ENCODE results near the gene UCP2. TPM values are rescaled to one million over a fixed set of nuclear protein-coding genes. Genes with fewer than 3 reads are reported as not detected.

The UCP2 gene
- total and polyA plus RNA-seq, 2 experiments from 2014 or later, result 60.1 to 76.9 TPM

DNA sequence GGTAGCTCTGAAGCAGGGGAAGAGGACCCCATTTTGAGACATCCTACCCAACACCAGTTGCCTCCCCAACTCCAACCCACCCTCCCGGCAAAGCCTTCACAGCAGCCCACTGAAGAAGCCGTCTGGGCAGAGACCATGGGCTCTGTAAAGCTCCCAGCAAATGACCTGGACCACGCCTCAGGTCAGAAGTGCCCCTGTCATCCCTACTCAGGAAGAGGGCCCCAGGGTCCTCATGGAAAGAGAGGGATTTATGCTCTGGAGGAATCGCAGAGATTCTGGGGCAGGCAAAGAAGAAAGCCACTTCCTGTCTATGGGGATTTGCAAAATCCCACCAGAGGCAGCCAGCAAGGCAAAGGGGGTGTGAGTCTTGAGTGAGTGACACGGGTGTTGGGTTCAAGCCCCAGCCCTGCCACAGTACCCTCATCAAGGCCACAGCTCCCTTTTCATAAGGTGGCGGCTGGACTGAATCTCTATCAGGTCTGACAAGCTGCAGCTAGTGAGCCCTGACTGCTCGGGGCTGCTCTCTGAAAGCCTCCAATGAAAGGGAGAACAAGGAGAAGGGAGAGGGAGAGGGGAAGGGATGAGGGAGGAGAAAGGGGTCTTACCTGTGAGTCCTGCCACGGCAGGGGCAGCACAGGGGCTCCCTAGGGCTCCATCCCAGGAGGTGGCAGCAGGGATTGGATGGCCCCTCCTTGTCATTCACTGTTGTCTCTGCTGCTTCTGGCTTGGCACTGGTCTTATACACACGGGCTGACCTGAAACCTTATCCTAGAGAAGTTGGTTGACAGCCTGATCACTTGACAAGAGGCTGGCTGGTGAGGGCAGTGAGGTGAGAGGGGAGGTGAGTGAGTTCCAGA lies 26.0 kb upstream of the UCP2 start, which contains the start of gene UCP3:
Gene UCP3, minus strand, starts transcription at position 713 of the 857 bp plus-strand sequence. CDS start 2,043 bp downstream, outside the sequence.
- peaks cover 11% of the 10 kb centered on the region for H3K27me3 Mint-ChIP-seq (ENCODE audit: insufficient read depth, low read depth, poor library complexity)
- H3K36me3 Mint-ChIP-seq (ENCODE audit: low read depth), result peaks cover 3% of the 10 kb centered on the region; the same call in 1 of the 3 replicates
- 0 out of 2 replicates have a peak within 1 kb of the TSS, but pooled peaks have one; percentile 1 for H3K27ac Mint-ChIP-seq
- Histone ChIP-seq H4K20me1 (replicated peaks; ENCODE audit: insufficient read depth) (no peaks in the 10 kb centered on the region), H3K27me3 (ENCODE audit: insufficient read depth) (no peaks in the 10 kb centered on the region), H2AFZ (no peak within 1 kb of the TSS), H3K4me3 (no peak within 1 kb of the TSS), H3K27ac (ENCODE audit: low read depth) (no peak within 1 kb of the TSS), H3K4me2 (no peak within 1 kb of the TSS), H3K4me1 (ENCODE audit: insufficient read depth) (0 out of 2 replicates have a peak, but pooled peaks cover 5% of the 10 kb centered on the region), H3K9me2 (ENCODE audit: insufficient read depth) (no peaks in the 10 kb centered on the region), H3F3A (replicated peaks; ENCODE audit: low read depth) (no peaks in the 10 kb centered on the region), H3K36me3 (ENCODE audit: insufficient read depth) (no peaks in the 10 kb centered on the region), H3K79me2 (replicated peaks; ENCODE audit: insufficient read depth) (no peaks in the 10 kb centered on the region)
- no peaks in the 10 kb centered on the region for H3K9me3 Mint-ChIP-seq
- no peak for DNase-seq (ENCODE audit: low spot score)
- no peak for ATAC-seq
- H3K4me3 Mint-ChIP-seq, result no peak within 1 kb of the TSS
- TF ChIP-seq ZNF331 (CRISPR knock-in tag; IDR thresholded peaks at IDR 0.05; ENCODE audit: low read depth) (no peak), JUNB (IDR thresholded peaks at IDR 0.05; ENCODE audit: unreplicated experiment) (no peak), EZH2 (IDR thresholded peaks at IDR 0.05; ENCODE audit: low read depth, unreplicated experiment) (no peak), STAT1 (IDR thresholded peaks at IDR 0.05; ENCODE audit: unreplicated experiment) (no peak), NANOG (IDR thresholded peaks at IDR 0.05; ENCODE audit: borderline replicate concordance) (no peak), ZNF114 (CRISPR knock-in tag; IDR thresholded peaks at IDR 0.05) (no peak), POLR2AphosphoS5 (IDR thresholded peaks at IDR 0.05; ENCODE audit: low read depth) (no peak), EZH2phosphoT487 (IDR thresholded peaks at IDR 0.05; ENCODE audit: unreplicated experiment) (no peak), CREB1 (CRISPR knock-in tag; IDR thresholded peaks at IDR 0.05; ENCODE audit: low read depth) (no peak)
- TF ChIP-seq, protein P1, sequence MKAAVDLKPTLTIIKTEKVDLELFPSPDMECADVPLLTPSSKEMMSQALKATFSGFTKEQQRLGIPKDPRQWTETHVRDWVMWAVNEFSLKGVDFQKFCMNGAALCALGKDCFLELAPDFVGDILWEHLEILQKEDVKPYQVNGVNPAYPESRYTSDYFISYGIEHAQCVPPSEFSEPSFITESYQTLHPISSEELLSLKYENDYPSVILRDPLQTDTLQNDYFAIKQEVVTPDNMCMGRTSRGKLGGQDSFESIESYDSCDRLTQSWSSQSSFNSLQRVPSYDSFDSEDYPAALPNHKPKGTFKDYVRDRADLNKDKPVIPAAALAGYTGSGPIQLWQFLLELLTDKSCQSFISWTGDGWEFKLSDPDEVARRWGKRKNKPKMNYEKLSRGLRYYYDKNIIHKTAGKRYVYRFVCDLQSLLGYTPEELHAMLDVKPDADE (IDR thresholded peaks at IDR 0.05), result no peak
- TF ChIP-seq, protein P2, sequence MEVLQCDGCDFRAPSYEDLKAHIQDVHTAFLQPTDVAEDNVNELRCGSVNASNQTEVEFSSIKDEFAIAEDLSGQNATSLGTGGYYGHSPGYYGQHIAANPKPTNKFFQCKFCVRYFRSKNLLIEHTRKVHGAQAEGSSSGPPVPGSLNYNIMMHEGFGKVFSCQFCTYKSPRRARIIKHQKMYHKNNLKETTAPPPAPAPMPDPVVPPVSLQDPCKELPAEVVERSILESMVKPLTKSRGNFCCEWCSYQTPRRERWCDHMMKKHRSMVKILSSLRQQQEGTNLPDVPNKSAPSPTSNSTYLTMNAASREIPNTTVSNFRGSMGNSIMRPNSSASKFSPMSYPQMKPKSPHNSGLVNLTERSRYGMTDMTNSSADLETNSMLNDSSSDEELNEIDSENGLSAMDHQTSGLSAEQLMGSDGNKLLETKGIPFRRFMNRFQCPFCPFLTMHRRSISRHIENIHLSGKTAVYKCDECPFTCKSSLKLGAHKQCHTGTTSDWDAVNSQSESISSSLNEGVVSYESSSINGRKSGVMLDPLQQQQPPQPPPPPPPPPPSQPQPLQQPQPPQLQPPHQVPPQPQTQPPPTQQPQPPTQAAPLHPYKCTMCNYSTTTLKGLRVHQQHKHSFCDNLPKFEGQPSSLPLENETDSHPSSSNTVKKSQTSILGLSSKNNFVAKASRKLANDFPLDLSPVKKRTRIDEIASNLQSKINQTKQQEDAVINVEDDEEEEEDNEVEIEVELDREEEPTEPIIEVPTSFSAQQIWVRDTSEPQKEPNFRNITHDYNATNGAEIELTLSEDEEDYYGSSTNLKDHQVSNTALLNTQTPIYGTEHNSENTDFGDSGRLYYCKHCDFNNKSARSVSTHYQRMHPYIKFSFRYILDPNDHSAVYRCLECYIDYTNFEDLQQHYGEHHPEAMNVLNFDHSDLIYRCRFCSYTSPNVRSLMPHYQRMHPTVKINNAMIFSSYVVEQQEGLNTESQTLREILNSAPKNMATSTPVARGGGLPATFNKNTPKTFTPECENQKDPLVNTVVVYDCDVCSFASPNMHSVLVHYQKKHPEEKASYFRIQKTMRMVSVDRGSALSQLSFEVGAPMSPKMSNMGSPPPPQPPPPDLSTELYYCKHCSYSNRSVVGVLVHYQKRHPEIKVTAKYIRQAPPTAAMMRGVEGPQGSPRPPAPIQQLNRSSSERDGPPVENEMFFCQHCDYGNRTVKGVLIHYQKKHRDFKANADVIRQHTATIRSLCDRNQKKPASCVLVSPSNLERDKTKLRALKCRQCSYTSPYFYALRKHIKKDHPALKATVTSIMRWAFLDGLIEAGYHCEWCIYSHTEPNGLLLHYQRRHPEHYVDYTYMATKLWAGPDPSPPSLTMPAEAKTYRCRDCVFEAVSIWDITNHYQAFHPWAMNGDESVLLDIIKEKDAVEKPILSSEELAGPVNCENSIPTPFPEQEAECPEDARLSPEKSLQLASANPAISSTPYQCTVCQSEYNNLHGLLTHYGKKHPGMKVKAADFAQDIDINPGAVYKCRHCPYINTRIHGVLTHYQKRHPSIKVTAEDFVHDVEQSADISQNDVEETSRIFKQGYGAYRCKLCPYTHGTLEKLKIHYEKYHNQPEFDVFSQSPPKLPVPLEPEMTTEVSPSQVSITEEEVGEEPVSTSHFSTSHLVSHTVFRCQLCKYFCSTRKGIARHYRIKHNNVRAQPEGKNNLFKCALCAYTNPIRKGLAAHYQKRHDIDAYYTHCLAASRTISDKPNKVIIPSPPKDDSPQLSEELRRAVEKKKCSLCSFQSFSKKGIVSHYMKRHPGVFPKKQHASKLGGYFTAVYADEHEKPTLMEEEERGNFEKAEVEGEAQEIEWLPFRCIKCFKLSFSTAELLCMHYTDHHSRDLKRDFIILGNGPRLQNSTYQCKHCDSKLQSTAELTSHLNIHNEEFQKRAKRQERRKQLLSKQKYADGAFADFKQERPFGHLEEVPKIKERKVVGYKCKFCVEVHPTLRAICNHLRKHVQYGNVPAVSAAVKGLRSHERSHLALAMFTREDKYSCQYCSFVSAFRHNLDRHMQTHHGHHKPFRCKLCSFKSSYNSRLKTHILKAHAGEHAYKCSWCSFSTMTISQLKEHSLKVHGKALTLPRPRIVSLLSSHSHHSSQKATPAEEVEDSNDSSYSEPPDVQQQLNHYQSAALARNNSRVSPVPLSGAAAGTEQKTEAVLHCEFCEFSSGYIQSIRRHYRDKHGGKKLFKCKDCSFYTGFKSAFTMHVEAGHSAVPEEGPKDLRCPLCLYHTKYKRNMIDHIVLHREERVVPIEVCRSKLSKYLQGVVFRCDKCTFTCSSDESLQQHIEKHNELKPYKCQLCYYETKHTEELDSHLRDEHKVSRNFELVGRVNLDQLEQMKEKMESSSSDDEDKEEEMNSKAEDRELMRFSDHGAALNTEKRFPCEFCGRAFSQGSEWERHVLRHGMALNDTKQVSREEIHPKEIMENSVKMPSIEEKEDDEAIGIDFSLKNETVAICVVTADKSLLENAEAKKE (CRISPR knock-in tag; IDR thresholded peaks at IDR 0.05), result no peak
- TF ChIP-seq, protein P3, sequence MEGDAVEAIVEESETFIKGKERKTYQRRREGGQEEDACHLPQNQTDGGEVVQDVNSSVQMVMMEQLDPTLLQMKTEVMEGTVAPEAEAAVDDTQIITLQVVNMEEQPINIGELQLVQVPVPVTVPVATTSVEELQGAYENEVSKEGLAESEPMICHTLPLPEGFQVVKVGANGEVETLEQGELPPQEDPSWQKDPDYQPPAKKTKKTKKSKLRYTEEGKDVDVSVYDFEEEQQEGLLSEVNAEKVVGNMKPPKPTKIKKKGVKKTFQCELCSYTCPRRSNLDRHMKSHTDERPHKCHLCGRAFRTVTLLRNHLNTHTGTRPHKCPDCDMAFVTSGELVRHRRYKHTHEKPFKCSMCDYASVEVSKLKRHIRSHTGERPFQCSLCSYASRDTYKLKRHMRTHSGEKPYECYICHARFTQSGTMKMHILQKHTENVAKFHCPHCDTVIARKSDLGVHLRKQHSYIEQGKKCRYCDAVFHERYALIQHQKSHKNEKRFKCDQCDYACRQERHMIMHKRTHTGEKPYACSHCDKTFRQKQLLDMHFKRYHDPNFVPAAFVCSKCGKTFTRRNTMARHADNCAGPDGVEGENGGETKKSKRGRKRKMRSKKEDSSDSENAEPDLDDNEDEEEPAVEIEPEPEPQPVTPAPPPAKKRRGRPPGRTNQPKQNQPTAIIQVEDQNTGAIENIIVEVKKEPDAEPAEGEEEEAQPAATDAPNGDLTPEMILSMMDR (conservative IDR thresholded peaks at IDR 0.05; ENCODE audit: low read depth in 2 of 2), result no peak
- TF ChIP-seq, protein P4, sequence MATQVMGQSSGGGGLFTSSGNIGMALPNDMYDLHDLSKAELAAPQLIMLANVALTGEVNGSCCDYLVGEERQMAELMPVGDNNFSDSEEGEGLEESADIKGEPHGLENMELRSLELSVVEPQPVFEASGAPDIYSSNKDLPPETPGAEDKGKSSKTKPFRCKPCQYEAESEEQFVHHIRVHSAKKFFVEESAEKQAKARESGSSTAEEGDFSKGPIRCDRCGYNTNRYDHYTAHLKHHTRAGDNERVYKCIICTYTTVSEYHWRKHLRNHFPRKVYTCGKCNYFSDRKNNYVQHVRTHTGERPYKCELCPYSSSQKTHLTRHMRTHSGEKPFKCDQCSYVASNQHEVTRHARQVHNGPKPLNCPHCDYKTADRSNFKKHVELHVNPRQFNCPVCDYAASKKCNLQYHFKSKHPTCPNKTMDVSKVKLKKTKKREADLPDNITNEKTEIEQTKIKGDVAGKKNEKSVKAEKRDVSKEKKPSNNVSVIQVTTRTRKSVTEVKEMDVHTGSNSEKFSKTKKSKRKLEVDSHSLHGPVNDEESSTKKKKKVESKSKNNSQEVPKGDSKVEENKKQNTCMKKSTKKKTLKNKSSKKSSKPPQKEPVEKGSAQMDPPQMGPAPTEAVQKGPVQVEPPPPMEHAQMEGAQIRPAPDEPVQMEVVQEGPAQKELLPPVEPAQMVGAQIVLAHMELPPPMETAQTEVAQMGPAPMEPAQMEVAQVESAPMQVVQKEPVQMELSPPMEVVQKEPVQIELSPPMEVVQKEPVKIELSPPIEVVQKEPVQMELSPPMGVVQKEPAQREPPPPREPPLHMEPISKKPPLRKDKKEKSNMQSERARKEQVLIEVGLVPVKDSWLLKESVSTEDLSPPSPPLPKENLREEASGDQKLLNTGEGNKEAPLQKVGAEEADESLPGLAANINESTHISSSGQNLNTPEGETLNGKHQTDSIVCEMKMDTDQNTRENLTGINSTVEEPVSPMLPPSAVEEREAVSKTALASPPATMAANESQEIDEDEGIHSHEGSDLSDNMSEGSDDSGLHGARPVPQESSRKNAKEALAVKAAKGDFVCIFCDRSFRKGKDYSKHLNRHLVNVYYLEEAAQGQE (IDR thresholded peaks at IDR 0.05; ENCODE audit: unreplicated experiment), result no peak
- H3K4me1 Mint-ChIP-seq, result peaks cover 17% of the 10 kb centered on the region

All from GM23338 (cell line).